H1 (cell line): Measurements from ENCODE around the gene NAP1L1. TPM values are rescaled to one million over a fixed set of nuclear protein-coding genes. Genes with fewer than 3 reads are reported as not detected.

Experiments
- CTCF ChIA-PET: fragments of 300-600 bp; sonication (Branson Sonifier 250); formaldehyde crosslinking; loops from one replicate; lab custom pipeline; 2021; ENCODE audit not compliant: partially characterized antibody; lab: Charles Lee
- POLR2A ChIA-PET: fragments of 300-600 bp; sonication (Branson Sonifier 250); formaldehyde crosslinking; loops from one replicate; lab custom pipeline; 2021; ENCODE audit warnings: inconsistent platforms; ENCODE audit not compliant: partially characterized antibody; lab: Charles Lee
- DNase-seq, 2 experiments: peaks; one replicate each; pipeline versions ENCODE4 v3.0.0 to v3.0.0-alpha.2; 2010 to 2022; ENCODE audit warnings: low spot score in 2 of 2, low read depth in 1 of 2, mixed read lengths in 1 of 2
- FAIRE-seq: peaks from 2 replicates; lab custom pipeline; 2011; peaks lifted over from hg19 to GRCh38; lab: Jason Lieb, UNC
- H2AFZ ChIP-seq: 2 replicates; pipeline ENCODE4 v1.8.1; 2012; ENCODE audit warnings: low read length, inconsistent platforms
- H2AK5ac ChIP-seq: 2 replicates; pipeline ENCODE4 v1.6.1; 2013; ENCODE audit warnings: low read depth, low read length
- H2BK120ac ChIP-seq: replicated peaks from 2 replicates; pipeline ENCODE3; 2013; ENCODE audit warnings: low read depth, low read length, inconsistent platforms
- H2BK12ac ChIP-seq: 2 replicates; pipeline ENCODE4 v1.6.1; 2013; ENCODE audit warnings: low read depth, low read length
- H2BK15ac ChIP-seq: 2 replicates; pipeline ENCODE4 v1.6.1; 2013; ENCODE audit warnings: low read length
- H2BK20ac ChIP-seq: 2 replicates; pipeline ENCODE4 v1.6.1; 2013; ENCODE audit warnings: low read length
- H2BK5ac ChIP-seq: 2 replicates; pipeline ENCODE4 v1.6.1; 2013; ENCODE audit warnings: low read depth, low read length
- H3K14ac ChIP-seq: 2 replicates; pipeline ENCODE4 v1.6.1; 2013; ENCODE audit warnings: inconsistent platforms; ENCODE audit not compliant: insufficient read length
- H3K18ac ChIP-seq: 2 replicates; pipeline ENCODE4 v1.6.1; 2013; ENCODE audit warnings: low read length; ENCODE audit errors: extremely low read depth
- H3K23ac ChIP-seq: 2 replicates; pipeline ENCODE4 v1.6.1; 2013; ENCODE audit warnings: inconsistent platforms; ENCODE audit not compliant: insufficient read length
- H3K23me2 ChIP-seq: 2 replicates; pipeline ENCODE4 v1.6.1; 2013; ENCODE audit warnings: low read depth, low read length
- H3K27ac ChIP-seq: 2 replicates; pipeline ENCODE4 v1.6.1; 2011; ENCODE audit warnings: low read depth, low read length, inconsistent platforms
- H3K27me3 ChIP-seq, 4 experiments: replicated peaks in 1 of 4; 1 replicate in 1 of 4; 2 replicates in 3 of 4; pipeline versions ENCODE4 v1.6.1 to v1.8.1; 2011 to 2013; ENCODE audit warnings: low read length in 3 of 4, mild to moderate bottlenecking in 3 of 4, inconsistent platforms in 2 of 4, mixed read lengths in 2 of 4, moderate library complexity in 1 of 4; ENCODE audit not compliant: control insufficient read depth in 3 of 4, insufficient read depth in 3 of 4; ENCODE audit errors: extremely low read depth in 1 of 4
- H3K36me3 ChIP-seq, 4 experiments: 2 replicates each; pipeline versions ENCODE4 v1.6.1 to v1.8.1; 2011 to 2013; ENCODE audit warnings: mild to moderate bottlenecking in 4 of 4, low read length in 3 of 4, moderate library complexity in 2 of 4, control low read depth in 1 of 4, inconsistent platforms in 1 of 4; ENCODE audit not compliant: insufficient read depth in 4 of 4, control insufficient read depth in 2 of 4
- H3K4ac ChIP-seq: replicated peaks from 2 replicates; pipeline ENCODE3; 2013; ENCODE audit warnings: low read length, low read depth, mixed read lengths, inconsistent platforms; ENCODE audit not compliant: insufficient read length
- H3K4me1 ChIP-seq, 4 experiments: replicated peaks in 1 of 4; 1 replicate in 1 of 4; 2 replicates in 3 of 4; pipeline versions ENCODE4 v1.6.1 to v1.8.1; 2011 to 2013; ENCODE audit warnings: low read length in 3 of 4, inconsistent platforms in 2 of 4, mixed read lengths in 1 of 4; ENCODE audit not compliant: insufficient read depth in 4 of 4, control insufficient read depth in 3 of 4
- H3K4me2 ChIP-seq, 2 experiments: 2 replicates each; pipeline versions ENCODE4 v1.6.1 to v1.8.1; 2011 to 2013; ENCODE audit warnings: low read depth in 2 of 2, low read length in 2 of 2, control low read depth in 1 of 2, inconsistent platforms in 1 of 2, mild to moderate bottlenecking in 1 of 2; ENCODE audit not compliant: insufficient read depth in 1 of 2
- H3K4me3 ChIP-seq, 4 experiments: fragments of 200-600, 300-600 bp in 1 of 4; sonication (generic), shearing (Covaris generic), sonication (Bioruptor Twin) in 1 of 4; 2 replicates each; pipeline versions ENCODE4 v1.5.1 to v1.8.1; 2011 to 2016; ENCODE audit warnings: low read length in 4 of 4, low read depth in 3 of 4, control low read depth in 2 of 4, inconsistent platforms in 2 of 4, mild to moderate bottlenecking in 2 of 4, mixed read lengths in 1 of 4, moderate library complexity in 1 of 4; ENCODE audit not compliant: insufficient read depth in 2 of 4; ENCODE audit errors: extremely low read depth in 1 of 4
- H3K56ac ChIP-seq: replicated peaks from 2 replicates; pipeline ENCODE3; 2013; ENCODE audit warnings: low read depth, mild to moderate bottlenecking, mixed read lengths, low read length, inconsistent platforms; ENCODE audit not compliant: insufficient read length
- H3K79me1 ChIP-seq: 2 replicates; pipeline ENCODE4 v1.6.1; 2013; ENCODE audit warnings: low read depth, low read length, control low read depth
- H3K79me2 ChIP-seq, 2 experiments: 2 replicates each; pipeline versions ENCODE4 v1.6.1 to v1.8.1; 2012 to 2013; ENCODE audit warnings: low read length in 2 of 2, mild to moderate bottlenecking in 2 of 2, inconsistent platforms in 1 of 2; ENCODE audit not compliant: insufficient read depth in 2 of 2, control insufficient read depth in 1 of 2
- H3K9ac ChIP-seq, 4 experiments: replicated peaks in 1 of 4; 1 replicate in 1 of 4; 2 replicates in 3 of 4; pipeline versions ENCODE4 v1.6.1 to v1.8.1; 2011 to 2013; ENCODE audit warnings: low read depth in 3 of 4, low read length in 3 of 4, control low read depth in 2 of 4, mild to moderate bottlenecking in 2 of 4, moderate library complexity in 2 of 4, inconsistent platforms in 1 of 4; ENCODE audit errors: extremely low read depth in 1 of 4
- H3K9me3 ChIP-seq, 2 experiments: 2 replicates each; pipeline versions ENCODE4 v1.6.1 to v1.8.1; 2012 to 2013; ENCODE audit warnings: mild to moderate bottlenecking in 2 of 2, moderate library complexity in 2 of 2, control low read depth in 1 of 2, inconsistent platforms in 1 of 2, low read depth in 1 of 2, low read length in 1 of 2, mixed read lengths in 1 of 2; ENCODE audit not compliant: insufficient read depth in 2 of 2
- H4K20me1 ChIP-seq, 2 experiments: replicated peaks in 1 of 2; 2 replicates each; pipeline versions ENCODE3 to v1.8.1; 2011 to 2013; ENCODE audit warnings: inconsistent platforms in 2 of 2, low read length in 2 of 2, mild to moderate bottlenecking in 1 of 2; ENCODE audit not compliant: insufficient read depth in 2 of 2, control insufficient read depth in 1 of 2
- H4K5ac ChIP-seq: 2 replicates; pipeline ENCODE4 v1.6.1; 2013; ENCODE audit warnings: low read length, low read depth, mixed read lengths, inconsistent platforms; ENCODE audit not compliant: insufficient read length
- H4K8ac ChIP-seq: 2 replicates; pipeline ENCODE4 v1.8.0; 2013; ENCODE audit warnings: mild to moderate bottlenecking, moderate library complexity, low read length, inconsistent platforms; ENCODE audit not compliant: insufficient read depth; ENCODE audit errors: extremely low read depth
- H4K91ac ChIP-seq: replicated peaks from 2 replicates; pipeline ENCODE3; 2013; ENCODE audit warnings: low read length, mixed read lengths, inconsistent platforms; ENCODE audit not compliant: insufficient read length
- BRCA1 ChIP-seq: IDR thresholded peaks from 2 replicates; pipeline ENCODE4 v1.6.1; 2012; ENCODE audit warnings: low read depth, low read length, improper control_type of control experiment
- CEBPB ChIP-seq: IDR thresholded peaks from 2 replicates; pipeline ENCODE4 v1.6.1; 2012; ENCODE audit warnings: low read depth, low read length
- CHD1 ChIP-seq: IDR thresholded peaks from 2 replicates; pipeline ENCODE4 v1.6.1; 2012; ENCODE audit warnings: low read depth, low read length, improper control_type of control experiment
- CTBP2 ChIP-seq: IDR thresholded peaks from 2 replicates; pipeline ENCODE4 v1.7.0; 2011; ENCODE audit warnings: borderline replicate concordance, mild to moderate bottlenecking, moderate library complexity, mixed read lengths, low read length; ENCODE audit not compliant: insufficient read depth, insufficient read length
- EGR1 ChIP-seq: IDR thresholded peaks from 2 replicates; pipeline ENCODE4 v1.6.1; 2011; ENCODE audit warnings: low read depth, low read length, borderline replicate concordance
- HDAC2 ChIP-seq, 2 experiments: fragments of 300-600 bp in 1 of 2; sonication (generic) in 1 of 2; IDR thresholded peaks; 2 replicates each; pipeline ENCODE4 v1.6.1; 2011 to 2012; ENCODE audit warnings: low read depth in 2 of 2, low read length in 2 of 2, mild to moderate bottlenecking in 2 of 2, moderate library complexity in 2 of 2, borderline replicate concordance in 1 of 2, inconsistent platforms in 1 of 2
- JUN ChIP-seq: IDR thresholded peaks from 2 replicates; pipeline ENCODE4 v1.6.1; 2011; ENCODE audit warnings: low read depth, mild to moderate bottlenecking, improper control_type of control experiment, low read length
- KDM1A ChIP-seq: fragments of 200-600, 300-600 bp; sonication (generic); IDR thresholded peaks from 2 replicates; pipeline ENCODE4 v1.7.1; 2016; ENCODE audit warnings: mild to moderate bottlenecking, low read length, borderline replicate concordance
- MAFK ChIP-seq: IDR thresholded peaks from 2 replicates; pipeline ENCODE4 v1.6.1; 2012; ENCODE audit warnings: low read depth, mild to moderate bottlenecking, improper control_type of control experiment, low read length
- NRF1 ChIP-seq: IDR thresholded peaks from 2 replicates; pipeline ENCODE4 v1.6.1; 2011; ENCODE audit warnings: mild to moderate bottlenecking, low read depth, low read length, improper control_type of control experiment
- PHF8 ChIP-seq: fragments of 200-600 bp; sonication (generic); conservative IDR thresholded peaks from 2 replicates; pipeline ENCODE4 v1.7.1; 2012; ENCODE audit warnings: low read depth, mild to moderate bottlenecking, inconsistent platforms, low read length, moderate library complexity
- SP4 ChIP-seq: IDR thresholded peaks from 2 replicates; pipeline ENCODE4 v1.6.1; 2012; ENCODE audit warnings: low read length, inconsistent platforms
- SUZ12 ChIP-seq: fragments of 200-600 bp; sonication (generic); IDR thresholded peaks from 2 replicates; pipeline ENCODE4 v1.6.1; 2012; ENCODE audit warnings: mild to moderate bottlenecking, inconsistent platforms, low read length, moderate library complexity, mixed read lengths
- TAF1 ChIP-seq: IDR thresholded peaks from 2 replicates; pipeline ENCODE4 v1.6.1; 2011; ENCODE audit warnings: mild to moderate bottlenecking, low read depth, low read length
- TAF7 ChIP-seq: optimal IDR thresholded peaks from 2 replicates; pipeline ENCODE3; 2011; ENCODE audit warnings: low read depth, mild to moderate bottlenecking, inconsistent platforms, low read length, moderate library complexity, borderline replicate concordance
- WGBS, 2 experiments: shearing (Covaris generic) in 1 of 2; methylation state at CpG; one replicate each; pipeline versions ENCODE4 v1.1.6 to v1.1.7; 2013 to 2015; ENCODE audit warnings: low lambda C conversion rate in 2 of 2, mixed read lengths in 2 of 2, inconsistent platforms in 1 of 2, low coverage in 1 of 2, missing lambda C conversion rate in 1 of 2; ENCODE audit not compliant: insufficient replicate concordance in 2 of 2, insufficient coverage in 1 of 2, insufficient read length in 1 of 2; ENCODE audit errors: extremely low coverage in 1 of 2, missing lambda C conversion rate in 1 of 2; 5-methylcytosine and 5-hydroxymethylcytosine counted together
- polyA plus RNA-seq, 7 experiments: library from polyadenylated mRNA; depleted of rRNA in 3 of 7; stranded (reverse) in 5 of 7; unstranded in 2 of 7; fragments of >200 nt in 5 of 7; fragments of 200-250 nt in 2 of 7; gene quantifications; 1 replicate in 5 of 7; 2 replicates in 1 of 7; 4 replicates in 1 of 7; pipeline versions ENCODE4 v1.2.1 to v1.2.3, GENCODE V29; 2011 to 2013; ENCODE audit warnings: missing spikeins in 2 of 7, mixed read lengths in 2 of 7
- total RNA-seq: library from RNA; stranded (reverse); fragmentation: NEBNext Ultra II Directional; extraction: Animal tissue kit (Norgen Biotek cat#: 25700); gene quantifications from 2 replicates; pipeline ENCODE4 v1.2.1, GENCODE V29; 2021

Gene NAP1L1
- total and polyA plus RNA-seq, 2 of the 8 experiments (the other 6 are each of a cell fraction or from before 2014, with no cell fraction given) = 202 to 1,159 TPM

- no peak overlapping the region for H3K14ac ChIP-seq
- DNase-seq (no peak), FAIRE-seq (no peak)
- no peak overlapping the region for H3K4me2 ChIP-seq
- no peaks in the 10 kb centered on the region for H3K27me3 ChIP-seq
- no peak overlapping the region for H2AFZ ChIP-seq
- H3K79me2 ChIP-seq = no peaks in the 10 kb centered on the region
- no peak overlapping the region for H3K9ac ChIP-seq
- H3K9me3 ChIP-seq = no peaks in the 10 kb centered on the region
- no peak overlapping the region for H2AK5ac ChIP-seq
- no peak overlapping the region for H2BK20ac ChIP-seq
- H2BK5ac ChIP-seq = no peak overlapping the region
- ChIA-PET CTCF (no interaction called here), POLR2A (no interaction called here)
- WGBS, 2 experiments = 96% methylated on average over 6 of the region's 6 CpGs; no CpG with 5 or more reads in 1 of the 2 experiments
- H3K79me1 ChIP-seq = no peaks in the 10 kb centered on the region
- H2BK15ac ChIP-seq = no peak overlapping the region
- no peak overlapping the region for H3K4ac ChIP-seq
- no peak overlapping the region for H3K56ac ChIP-seq
- no peak overlapping the region for H3K23ac ChIP-seq
- no peaks in the 10 kb centered on the region for H3K4me1 ChIP-seq
- H3K4me3 ChIP-seq = no peak overlapping the region
- no peak overlapping the region for H4K5ac ChIP-seq
- H3K18ac ChIP-seq = no peak overlapping the region
- no peak overlapping the region for H3K27ac ChIP-seq
- H2BK120ac ChIP-seq = no peak overlapping the region
- H4K20me1 ChIP-seq = no peaks in the 10 kb centered on the region
- no peak overlapping the region for H4K8ac ChIP-seq
- no peak overlapping the region for H2BK12ac ChIP-seq
- H4K91ac ChIP-seq = no peak overlapping the region
- H3K36me3 ChIP-seq = no peaks in the 10 kb centered on the region
- H3K23me2 ChIP-seq = no peaks in the 10 kb centered on the region
- no peak for TF ChIP-seq CTBP2
- no peak for TF ChIP-seq HDAC2 (IDR thresholded peaks at IDR 0.05; ENCODE audit: borderline replicate concordance in 1 of 2, low read depth in 2 of 2, low read length in 2 of 2)
- TF ChIP-seq PHF8 = no peak
- TF ChIP-seq BRCA1 = no peak
- no peak for TF ChIP-seq SP4
- no peak for TF ChIP-seq CEBPB
- no peak for TF ChIP-seq KDM1A
- no peak for TF ChIP-seq MAFK
- TF ChIP-seq CHD1 = no peak
- no peak for TF ChIP-seq SUZ12
- no peak for TF ChIP-seq EGR1
- TF ChIP-seq TAF7 = no peak
- TF ChIP-seq NRF1 = no peak
- TF ChIP-seq TAF1 = no peak
- no peak for TF ChIP-seq JUN
Measured at GRCh38 chr12:76119887-76120286, 35.4 kb upstream of the NAP1L1 start.
